AG08396 (cell line): Measurements from ENCODE around the gene PRR23E.

Source experiments
- DNase-seq: peaks from one replicate; pipeline ENCODE4 v3.0.0; 2012; ENCODE audit warnings: low spot score, mixed read lengths

The PRR23E gene

GRCh38 chr3:127165036-127165435 lies 27.9 kb upstream of the PRR23E start:
- no peak for DNase-seq

DNA sequence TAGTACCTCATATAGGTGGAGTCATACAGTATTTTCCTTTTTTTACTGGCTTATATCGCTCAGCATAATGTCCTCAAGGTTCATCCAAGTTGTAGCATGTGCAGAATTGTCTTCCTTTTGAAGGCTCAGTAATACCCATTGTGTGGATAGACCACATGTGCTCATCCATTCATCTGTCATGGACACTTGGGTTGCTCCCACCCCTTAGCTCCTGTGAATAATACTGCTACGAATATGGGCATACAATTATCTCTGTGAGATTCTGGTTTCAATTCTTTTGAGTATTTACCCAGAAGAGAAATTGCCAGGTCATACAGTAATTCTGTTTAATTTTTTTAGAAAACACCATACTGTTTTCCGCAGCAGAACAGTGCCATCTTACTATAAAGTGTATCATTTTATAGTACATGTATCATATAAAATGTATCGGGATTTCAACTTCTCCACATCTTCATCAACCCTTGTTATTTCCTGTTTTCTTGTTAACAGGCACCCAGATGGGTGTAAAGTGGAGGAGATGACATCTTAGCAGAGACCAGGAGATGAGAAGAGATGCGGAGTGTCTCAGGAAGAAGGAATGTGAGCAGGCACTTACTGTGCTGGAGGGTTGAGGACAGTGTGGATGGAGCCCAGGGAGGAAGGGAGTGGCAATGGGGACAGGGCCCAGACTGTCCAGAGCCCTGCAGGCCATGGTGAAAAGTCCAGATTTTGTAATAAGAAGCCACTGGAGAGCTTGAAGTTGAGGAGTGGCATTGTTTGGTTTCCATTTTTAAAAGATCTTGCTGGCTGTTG lies 27.0 kb upstream of the PRR23E start:
- no peak for DNase-seq

GRCh38 chr3:127166501-127167065 lies 26.3 kb upstream of the PRR23E start:
- DNase-seq, result no peak

- DNase-seq, result no peak
Measured at GRCh38 chr3:127167315-127168043, 25.5 kb upstream of the PRR23E start.

GRCh38 chr3:127168271-127168670 lies 24.7 kb upstream of the PRR23E start:
- no peak for DNase-seq

GRCh38 chr3:127170814-127171213 lies 22.1 kb upstream of the PRR23E start:
- peak; percentile 77 for DNase-seq

GRCh38 chr3:127171320-127171719 lies 21.6 kb upstream of the PRR23E start:
- no peak for DNase-seq

GRCh38 chr3:127171721-127172120 lies 21.2 kb upstream of the PRR23E start:
- DNase-seq, result no peak

GRCh38 chr3:127172211-127172610 lies 20.7 kb upstream of the PRR23E start:
- no peak for DNase-seq

- DNase-seq, result peak; percentile 83
Measured at GRCh38 chr3:127172781-127173515, 20.0 kb upstream of the PRR23E start.

DNA sequence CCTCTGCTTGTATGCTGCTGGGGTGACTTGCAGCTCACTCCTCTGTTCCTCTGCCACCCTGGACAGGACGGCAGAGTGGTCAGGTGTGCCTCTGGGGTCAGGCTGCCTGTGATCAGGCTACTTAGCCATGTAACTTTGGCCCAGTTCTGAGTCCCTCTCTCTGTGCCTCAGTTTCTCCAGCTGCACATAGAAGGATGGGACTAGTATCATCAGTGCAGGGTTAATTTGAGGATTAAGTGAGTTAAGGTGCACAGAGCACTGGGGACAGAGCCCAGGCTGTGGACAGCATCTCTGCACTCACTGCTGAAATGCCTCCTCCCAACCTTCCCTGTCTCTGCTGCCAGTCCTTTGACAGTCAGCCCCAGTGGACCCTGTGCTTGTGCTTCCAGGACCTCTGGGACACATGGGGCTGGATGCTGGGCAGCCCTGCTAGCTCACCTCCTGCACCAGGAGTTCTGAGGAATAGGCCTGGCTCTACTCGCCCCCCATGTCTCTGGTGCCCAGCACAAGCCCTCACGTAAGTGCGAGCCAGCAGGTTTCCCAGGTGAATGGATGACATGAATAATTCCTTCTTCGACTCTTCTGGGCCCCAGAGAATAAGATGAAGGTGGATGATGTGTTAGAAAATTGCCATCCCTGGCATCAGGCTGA lies 19.3 kb upstream of the PRR23E start:
- no peak for DNase-seq

GRCh38 chr3:127174284-127174683 lies 18.6 kb upstream of the PRR23E start:
- DNase-seq, result no peak

DNA sequence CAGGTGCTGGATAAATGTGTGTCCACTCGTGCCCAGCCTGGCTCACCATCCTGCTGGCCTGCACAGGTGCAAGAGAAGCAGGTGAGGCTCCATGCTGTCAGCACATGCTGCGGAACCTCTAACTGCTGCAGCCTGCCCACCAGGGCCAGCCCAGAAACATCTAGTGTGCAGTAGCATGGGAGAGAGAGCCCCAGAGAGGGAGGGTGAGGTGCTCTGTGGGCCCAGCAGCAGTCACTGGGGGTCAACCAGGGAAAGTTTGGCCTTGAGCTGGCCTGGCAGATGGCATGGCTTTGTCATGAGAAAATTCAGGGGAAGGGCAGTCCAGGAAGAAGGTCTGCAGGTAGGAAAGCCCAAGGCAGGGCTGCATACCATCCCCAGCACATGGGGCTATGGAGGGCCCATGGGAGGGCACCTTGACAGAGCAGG lies 18.2 kb upstream of the PRR23E start:
- no peak for DNase-seq

GRCh38 chr3:127175272-127175671 lies 17.7 kb upstream of the PRR23E start:
- no peak for DNase-seq

- DNase-seq, result no peak
Measured at GRCh38 chr3:127177226-127177625, 15.7 kb upstream of the PRR23E start.

DNA sequence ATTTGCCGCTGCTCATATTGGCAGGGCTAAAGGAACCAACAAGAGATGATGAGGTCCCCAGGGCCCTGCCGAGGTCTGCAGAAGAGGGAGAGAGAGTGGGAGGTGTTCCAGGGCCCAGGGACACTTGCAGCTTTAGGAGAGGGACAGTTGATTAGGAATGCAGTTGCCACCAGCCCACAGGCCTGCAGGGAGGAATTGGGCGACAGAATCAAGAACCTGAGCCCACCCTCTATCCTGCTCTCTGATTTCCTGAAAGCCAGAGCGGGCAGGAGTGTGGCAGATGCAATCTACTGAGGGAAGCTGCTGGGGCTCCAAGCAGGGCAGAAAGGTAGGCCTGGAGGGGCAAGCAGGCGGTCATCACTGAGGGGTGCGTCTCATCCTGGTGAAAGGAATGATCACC lies 12.1 kb upstream of the PRR23E start:
- no peak for DNase-seq

GRCh38 chr3:127182431-127182830 lies 10.5 kb upstream of the PRR23E start:
- DNase-seq, result no peak

- no peak for DNase-seq
Measured at GRCh38 chr3:127182848-127183714, 9.8 kb upstream of the PRR23E start.

- no peak for DNase-seq
Measured at GRCh38 chr3:127183931-127184869, 8.7 kb upstream of the PRR23E start.

DNA sequence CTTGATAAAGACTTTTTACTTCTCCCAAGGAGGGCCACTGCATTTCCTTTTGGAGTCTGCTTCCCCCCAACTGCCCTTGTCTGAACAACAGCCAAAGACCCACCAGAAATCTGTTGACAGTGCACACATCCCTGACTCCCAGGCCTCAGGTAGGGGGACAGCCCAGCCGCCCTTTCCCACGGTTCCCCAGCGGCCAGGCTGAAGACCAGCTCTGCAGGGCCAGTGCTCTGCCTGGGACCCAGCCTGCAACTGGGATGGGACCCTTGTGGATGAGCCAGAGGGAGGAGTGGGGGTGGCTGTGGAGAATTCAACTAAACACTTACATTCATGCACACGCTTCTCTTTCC lies 8.1 kb upstream of the PRR23E start:
- no peak for DNase-seq
